Measurements from ENCODE around the gene FBLN5.

DNA sequence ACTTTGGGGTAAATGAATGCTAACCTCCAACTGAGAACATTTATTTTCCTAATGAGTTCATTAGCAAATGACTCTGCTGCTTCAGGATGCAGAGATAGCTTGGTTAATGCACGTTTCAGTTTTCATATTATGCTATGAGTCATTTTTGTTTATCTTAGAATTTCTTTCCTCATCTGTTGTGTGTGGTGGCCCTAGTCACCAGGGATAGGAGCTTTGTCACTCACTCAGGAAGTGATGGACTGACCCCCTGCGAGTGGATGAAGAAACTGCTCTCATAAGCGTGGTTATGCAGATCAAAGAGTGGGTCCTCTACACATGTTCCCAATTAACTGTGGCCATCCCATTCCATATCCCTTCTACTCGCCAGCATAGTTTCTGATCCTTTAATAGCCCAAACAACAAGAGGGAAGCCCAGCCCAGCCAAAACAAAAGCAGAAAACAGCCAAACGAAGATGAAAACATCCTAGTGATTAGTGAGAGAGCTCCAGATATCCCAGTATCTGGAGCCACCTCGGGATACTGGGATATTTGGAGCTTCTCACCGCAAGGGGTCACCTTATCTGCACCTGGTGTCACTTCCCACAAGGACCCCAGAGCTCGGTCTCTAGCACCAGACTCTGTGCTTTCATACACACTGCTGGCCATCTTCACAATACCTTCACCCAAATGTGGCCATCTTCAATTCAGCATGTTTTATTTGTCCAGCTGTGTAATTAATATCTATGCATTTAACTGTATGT lies 88.8 kb downstream of the FBLN5 start:
- TF ChIP-seq, protein P1, sequence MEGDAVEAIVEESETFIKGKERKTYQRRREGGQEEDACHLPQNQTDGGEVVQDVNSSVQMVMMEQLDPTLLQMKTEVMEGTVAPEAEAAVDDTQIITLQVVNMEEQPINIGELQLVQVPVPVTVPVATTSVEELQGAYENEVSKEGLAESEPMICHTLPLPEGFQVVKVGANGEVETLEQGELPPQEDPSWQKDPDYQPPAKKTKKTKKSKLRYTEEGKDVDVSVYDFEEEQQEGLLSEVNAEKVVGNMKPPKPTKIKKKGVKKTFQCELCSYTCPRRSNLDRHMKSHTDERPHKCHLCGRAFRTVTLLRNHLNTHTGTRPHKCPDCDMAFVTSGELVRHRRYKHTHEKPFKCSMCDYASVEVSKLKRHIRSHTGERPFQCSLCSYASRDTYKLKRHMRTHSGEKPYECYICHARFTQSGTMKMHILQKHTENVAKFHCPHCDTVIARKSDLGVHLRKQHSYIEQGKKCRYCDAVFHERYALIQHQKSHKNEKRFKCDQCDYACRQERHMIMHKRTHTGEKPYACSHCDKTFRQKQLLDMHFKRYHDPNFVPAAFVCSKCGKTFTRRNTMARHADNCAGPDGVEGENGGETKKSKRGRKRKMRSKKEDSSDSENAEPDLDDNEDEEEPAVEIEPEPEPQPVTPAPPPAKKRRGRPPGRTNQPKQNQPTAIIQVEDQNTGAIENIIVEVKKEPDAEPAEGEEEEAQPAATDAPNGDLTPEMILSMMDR (IDR thresholded peaks at IDR 0.05), result no peak
- TF ChIP-seq EP300 (IDR thresholded peaks at IDR 0.05) (no peak), POLR2AphosphoS5 (IDR thresholded peaks at IDR 0.05) (no peak)

Data from sigmoid colon (tissue), 4 donors.